Measurements from ENCODE around the gene ESAM.
A peak's percentile ranks its signal among the peaks of the same experiment; 100 is the strongest.

Gene ESAM

GRCh38 chr11:124804884-124805283 lies 42.8 kb upstream of the ESAM start:
- Histone ChIP-seq H3K27ac (ENCODE audit: poor library complexity, severe bottlenecking) (no peak overlapping the region), H3K4me3 (ENCODE audit: severe bottlenecking) (no peak overlapping the region), H3K9me3 (ENCODE audit: severe bottlenecking) (peaks cover 2% of the 10 kb centered on the region), H3K4me1 (ENCODE audit: insufficient read depth, poor library complexity, severe bottlenecking) (peaks cover 7% of the 10 kb centered on the region), H3K36me3 (ENCODE audit: low read depth) (no peaks in the 10 kb centered on the region), H3K27me3 (ENCODE audit: insufficient read depth, poor library complexity, severe bottlenecking) (no peaks in the 10 kb centered on the region)
- no peak for TF ChIP-seq CTCF (IDR thresholded peaks at IDR 0.05; ENCODE audit: poor library complexity, severe bottlenecking)
- ATAC-seq (ENCODE audit: low read depth) (no peak), DNase-seq (ENCODE audit: low spot score) (no peak)

DNA sequence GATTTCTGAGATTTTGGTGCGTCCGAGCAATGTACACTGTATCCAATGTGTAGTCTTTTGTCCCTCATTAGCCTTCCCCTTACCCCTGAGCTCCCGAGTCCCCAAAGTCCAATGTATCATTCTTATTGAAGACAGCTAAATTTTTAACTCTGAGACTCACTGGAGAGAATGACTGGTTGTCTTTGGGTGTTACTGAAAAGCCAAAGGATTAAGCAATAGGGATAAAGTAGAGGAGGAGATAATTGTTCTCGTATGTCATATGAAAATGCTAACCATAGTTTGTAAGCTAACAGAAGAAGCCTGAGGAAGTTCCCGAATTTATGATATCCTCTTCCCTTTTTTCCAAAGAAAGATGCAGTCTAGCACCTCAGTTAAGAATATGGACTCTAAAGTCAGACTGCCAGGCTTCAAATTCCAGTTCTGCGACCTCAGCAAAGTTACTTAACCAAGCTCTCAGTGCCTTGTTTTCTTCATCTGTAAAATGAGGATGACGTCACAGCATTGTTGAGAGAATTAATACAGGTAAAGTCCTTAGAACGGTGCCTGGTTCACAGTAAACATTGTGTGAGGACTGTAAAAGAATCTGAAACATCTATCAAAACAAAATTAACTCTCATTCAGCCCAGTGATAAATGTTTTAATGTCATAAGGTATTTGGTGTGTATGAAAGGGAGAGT lies 39.7 kb upstream of the ESAM start:
- H3K27me3 ChIP-seq (ENCODE audit: insufficient read depth, poor library complexity, severe bottlenecking) = no peaks in the 10 kb centered on the region
- no peaks in the 10 kb centered on the region for H3K9me3 ChIP-seq (ENCODE audit: severe bottlenecking)
- DNase-seq (ENCODE audit: low spot score) (no peak), ATAC-seq (ENCODE audit: low read depth) (no peak)
- no peak overlapping the region for H3K4me3 ChIP-seq (ENCODE audit: severe bottlenecking)
- TF ChIP-seq CTCF (IDR thresholded peaks at IDR 0.05; ENCODE audit: poor library complexity, severe bottlenecking) = no peak
- H3K36me3 ChIP-seq (ENCODE audit: low read depth) = peaks cover 4% of the 10 kb centered on the region; the same call in 1 of the 2 replicates
- peak overlapping the region; percentile 80 for H3K27ac ChIP-seq (ENCODE audit: poor library complexity, severe bottlenecking)
- peaks cover 7% of the 10 kb centered on the region for H3K4me1 ChIP-seq (ENCODE audit: insufficient read depth, poor library complexity, severe bottlenecking)

DNA sequence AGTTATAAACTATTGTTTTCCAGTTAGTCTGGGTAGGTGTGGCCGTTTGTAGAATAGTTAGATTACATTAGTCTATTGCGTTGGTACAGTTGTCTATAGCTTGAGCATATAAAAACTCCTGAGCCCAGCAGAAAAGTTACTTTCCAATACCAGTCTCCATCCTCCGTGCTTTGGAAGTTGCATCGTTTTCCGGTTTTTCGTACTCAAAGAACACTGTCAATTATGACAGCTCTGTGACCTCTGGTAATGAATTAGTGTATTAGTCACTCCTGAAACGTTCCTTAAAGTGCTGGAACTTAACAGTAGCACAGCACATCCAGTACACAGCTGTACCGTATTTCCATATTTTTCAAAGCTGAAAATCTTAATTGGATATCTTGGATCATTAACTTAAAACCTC lies 38.9 kb upstream of the ESAM start:
- ATAC-seq (ENCODE audit: low read depth) (peak; percentile 21), DNase-seq (ENCODE audit: low spot score) (no peak)
- H3K4me3 ChIP-seq (ENCODE audit: severe bottlenecking) = peak overlapping the region; percentile 94
- H3K4me1 ChIP-seq (ENCODE audit: insufficient read depth, poor library complexity, severe bottlenecking) = peaks cover 7% of the 10 kb centered on the region
- no peaks in the 10 kb centered on the region for H3K9me3 ChIP-seq (ENCODE audit: severe bottlenecking)
- TF ChIP-seq CTCF (IDR thresholded peaks at IDR 0.05; ENCODE audit: poor library complexity, severe bottlenecking) = no peak
- peaks cover 7% of the 10 kb centered on the region; the same call in 1 of the 2 replicates for H3K36me3 ChIP-seq (ENCODE audit: low read depth)
- H3K27ac ChIP-seq (ENCODE audit: poor library complexity, severe bottlenecking) = peak overlapping the region; percentile 80
- H3K27me3 ChIP-seq (ENCODE audit: insufficient read depth, poor library complexity, severe bottlenecking) = no peaks in the 10 kb centered on the region

DNA sequence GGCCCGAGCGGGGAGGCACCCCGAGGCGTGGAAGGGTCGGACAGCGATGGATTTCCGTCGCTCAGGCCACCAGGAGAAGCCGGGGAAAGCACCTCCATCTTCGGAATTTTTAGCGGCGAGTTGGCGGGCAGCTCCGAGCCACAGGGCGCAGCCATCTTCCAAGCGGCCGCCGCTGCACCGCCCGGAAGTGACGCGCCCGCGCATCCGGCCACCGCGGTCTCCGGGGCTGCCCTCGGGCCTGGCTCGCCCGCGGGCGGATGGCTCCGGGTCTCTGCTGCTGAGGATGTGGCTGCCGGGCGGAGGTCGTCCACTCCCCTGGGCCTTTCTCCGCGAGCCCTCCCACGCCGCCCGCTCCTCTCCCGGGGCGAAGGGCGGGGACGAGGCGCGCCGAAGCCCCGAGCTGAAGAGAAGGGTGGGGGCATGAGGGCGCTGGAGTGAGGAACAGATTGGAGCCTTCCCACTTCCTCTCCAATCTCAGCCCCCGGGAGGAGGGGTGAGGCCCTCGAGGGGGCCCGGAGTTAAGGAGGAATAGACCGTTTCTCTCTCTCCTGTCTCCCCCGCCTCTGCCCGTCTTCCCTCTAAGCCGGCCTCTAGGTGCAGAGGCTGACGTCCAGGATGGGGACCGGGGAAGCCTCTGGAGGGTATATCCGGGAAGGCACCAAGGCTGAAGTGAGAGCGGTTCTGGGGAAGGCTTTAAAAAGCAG lies 38.3 kb upstream of the ESAM start, which contains the start of gene MSANTD2:
MSANTD2 (minus strand) TSS at position 181 of the 704 bp plus-strand sequence; CDS start at position 155, 26 bp downstream.
- H3K36me3 ChIP-seq (ENCODE audit: low read depth) = peaks cover 7% of the 10 kb centered on the region; the same call in 1 of the 2 replicates
- peak within 1 kb of the TSS; percentile 94 for H3K4me3 ChIP-seq (ENCODE audit: severe bottlenecking)
- H3K9me3 ChIP-seq (ENCODE audit: severe bottlenecking) = no peaks in the 10 kb centered on the region
- ATAC-seq (ENCODE audit: low read depth) (peak; percentile 87), DNase-seq (ENCODE audit: low spot score) (peak; percentile 74)
- no peak for TF ChIP-seq CTCF (IDR thresholded peaks at IDR 0.05; ENCODE audit: poor library complexity, severe bottlenecking)
- H3K4me1 ChIP-seq (ENCODE audit: insufficient read depth, poor library complexity, severe bottlenecking) = peaks cover 7% of the 10 kb centered on the region
- peak within 1 kb of the TSS; percentile 80 for H3K27ac ChIP-seq (ENCODE audit: poor library complexity, severe bottlenecking)
- H3K27me3 ChIP-seq (ENCODE audit: insufficient read depth, poor library complexity, severe bottlenecking) = no peaks in the 10 kb centered on the region

Data from RWPE2 (cell line).